ENCODE data around the gene SLC12A8.

GRCh38 chr3:125144653-125145314 lies 67.8 kb downstream of the SLC12A8 start:
- TF ChIP-seq CTCF (IDR thresholded peaks at IDR 0.05) = no peak
- no peak for TF ChIP-seq POLR2A (IDR thresholded peaks at IDR 0.05)
